Caco-2 (cell line): ENCODE data around the gene RGS6. TPM values are rescaled to one million over a fixed set of nuclear protein-coding genes. Genes with fewer than 3 reads are reported as not detected.

ENCODE experiments used
- BruUV-seq: library from RNA; stranded (reverse); fragments of 400-500 nt; replicated peaks from 2 replicates; lab custom pipeline; 2021; lab: Mats Ljungman, UMichigan
- CTCF ChIA-PET: fragments of 300-600 bp; sonication (Branson Sonifier 250); formaldehyde crosslinking; loops from one replicate; lab custom pipeline; 2022; ENCODE audit warnings: antibody characterized with exemption; lab: Charles Lee
- POLR2A ChIA-PET: fragments of 300-600 bp; sonication (Branson Sonifier 250); formaldehyde crosslinking; loops from one replicate; lab custom pipeline; 2022; ENCODE audit warnings: antibody characterized with exemption; lab: Charles Lee
- DNase-seq, 2 experiments: peaks; one replicate each; pipeline versions ENCODE4 v3.0.0 to v3.0.0-alpha.2; 2020 to 2022
- H3K27me3 ChIP-seq: replicated peaks from 2 replicates; pipeline ENCODE4 v1.6.0; 2011; ENCODE audit warnings: low read length; ENCODE audit not compliant: control insufficient read depth, insufficient read depth
- H3K36me3 ChIP-seq: 2 replicates; pipeline ENCODE4 v1.5.1; 2011; ENCODE audit warnings: low read length; ENCODE audit not compliant: control insufficient read depth, insufficient read depth
- H3K4me1 ChIP-seq: fragments of 250-450 bp; sonication (Bioruptor Pico); 2 replicates; pipeline ENCODE4 v1.5.1; 2020; ENCODE audit warnings: mild to moderate bottlenecking
- H3K4me3 ChIP-seq: 2 replicates; pipeline ENCODE4 v1.5.1; 2011; ENCODE audit warnings: low read depth, mild to moderate bottlenecking, control low read depth, low read length
- H3K9me3 ChIP-seq: fragments of 250-450 bp; sonication (Bioruptor Pico); 2 replicates; pipeline ENCODE4 v1.5.1; 2020; ENCODE audit warnings: mild to moderate bottlenecking, moderate library complexity
- H3K27ac Mint-ChIP-seq: one replicate; pipeline ENCODE4 v1.8.0; 2022; ENCODE audit warnings: mixed read lengths; ENCODE audit not compliant: unreplicated experiment
- H3K27me3 Mint-ChIP-seq: one replicate; pipeline ENCODE4 v1.8.0; 2022; ENCODE audit warnings: mixed read lengths; ENCODE audit not compliant: insufficient read depth, unreplicated experiment
- H3K36me3 Mint-ChIP-seq: one replicate; pipeline ENCODE4 v1.8.0; 2022; ENCODE audit warnings: mild to moderate bottlenecking, mixed read lengths; ENCODE audit not compliant: insufficient read depth, unreplicated experiment
- H3K4me1 Mint-ChIP-seq: one replicate; pipeline ENCODE4 v1.8.0; 2022; ENCODE audit warnings: low read depth, mixed read lengths; ENCODE audit not compliant: unreplicated experiment
- H3K4me3 Mint-ChIP-seq: one replicate; pipeline ENCODE4 v1.8.0; 2022; ENCODE audit warnings: mild to moderate bottlenecking, moderate library complexity, mixed read lengths; ENCODE audit not compliant: unreplicated experiment
- H3K9me3 Mint-ChIP-seq: one replicate; pipeline ENCODE4 v1.8.0; 2022; ENCODE audit warnings: mixed read lengths; ENCODE audit not compliant: unreplicated experiment
- CTCF ChIP-seq, 2 experiments: fragments of 200-600 bp in 1 of 2; IDR thresholded peaks; 1 replicate in 1 of 2; 2 replicates in 1 of 2; pipeline versions ENCODE4 v1.5.1 to v1.8.0; 2011 to 2022; ENCODE audit warnings: antibody characterized with exemption in 1 of 2, control low read depth in 1 of 2, inconsistent platforms in 1 of 2, low read depth in 1 of 2, low read length in 1 of 2, mild to moderate bottlenecking in 1 of 2, moderate library complexity in 1 of 2; ENCODE audit not compliant: insufficient read depth in 1 of 2, severe bottlenecking in 1 of 2, unreplicated experiment in 1 of 2
- intact Hi-C: fragments of 100-400 bp; cut with micrococcal nuclease; formaldehyde crosslinking; loops from one replicate; pipeline ENCODE4 v1.10.0; 2022; ENCODE audit not compliant: unreplicated experiment
- total RNA-seq: library from RNA; stranded (reverse); gene quantifications from 2 replicates; pipeline ENCODE4 v1.2.3, GENCODE V29; 2022

RGS6 gene
- total RNA-seq, 1 experiment from 2014 or later = not detected

GRCh38 chr14:72332046-72332445 is 399.8 kb downstream of the RGS6 start:
- POLR2A ChIA-PET = no interaction called here
- intact Hi-C loops = no loop called here
- Histone ChIP-seq H3K36me3 (no peaks in the 10 kb centered on the region), H3K9me3 (no peaks in the 10 kb centered on the region), H3K4me3 (no peak overlapping the region), H3K27me3 (no peaks in the 10 kb centered on the region), H3K4me1 (no peaks in the 10 kb centered on the region)
- Mint-ChIP-seq H3K36me3 (no peaks in the 10 kb centered on the region), H3K4me3 (no peak overlapping the region), H3K4me1 (no peaks in the 10 kb centered on the region), H3K27me3 (peaks cover 10% of the 10 kb centered on the region), H3K9me3 (no peaks in the 10 kb centered on the region), H3K27ac (no peak overlapping the region)
- no peak for TF ChIP-seq CTCF (IDR thresholded peaks at IDR 0.05; ENCODE audit: insufficient read depth in 1 of 2, low read depth in 1 of 2, low read length in 1 of 2, severe bottlenecking in 1 of 2, unreplicated experiment in 1 of 2)
- BruUV-seq = no TSS peak
- CTCF ChIA-PET = no interaction called here
- no peak for DNase-seq

- Mint-ChIP-seq H3K27ac (no peak overlapping the region), H3K9me3 (no peaks in the 10 kb centered on the region), H3K4me3 (no peak overlapping the region), H3K27me3 (peaks cover 10% of the 10 kb centered on the region), H3K4me1 (no peaks in the 10 kb centered on the region), H3K36me3 (no peaks in the 10 kb centered on the region)
- H3K9me3 ChIP-seq = no peaks in the 10 kb centered on the region
- intact Hi-C loops = no loop called here
- ChIA-PET CTCF (no interaction called here), POLR2A (no interaction called here)
- no peaks in the 10 kb centered on the region for H3K36me3 ChIP-seq
- no peak for DNase-seq
- H3K4me1 ChIP-seq = no peaks in the 10 kb centered on the region
- H3K27me3 ChIP-seq = no peaks in the 10 kb centered on the region
- BruUV-seq = no TSS peak
- TF ChIP-seq CTCF (IDR thresholded peaks at IDR 0.05; ENCODE audit: insufficient read depth in 1 of 2, low read depth in 1 of 2, low read length in 1 of 2, severe bottlenecking in 1 of 2, unreplicated experiment in 1 of 2) = no peak
- H3K4me3 ChIP-seq = no peak overlapping the region
These were observed 400.6 kb downstream of the RGS6 start for GRCh38 chr14:72332871-72333270.

- Histone ChIP-seq H3K27me3 (no peaks in the 10 kb centered on the region), H3K36me3 (no peaks in the 10 kb centered on the region), H3K9me3 (no peaks in the 10 kb centered on the region), H3K4me1 (no peaks in the 10 kb centered on the region), H3K4me3 (no peak overlapping the region)
- Mint-ChIP-seq H3K27me3 (peaks cover 10% of the 10 kb centered on the region), H3K36me3 (no peaks in the 10 kb centered on the region), H3K4me3 (no peak overlapping the region), H3K4me1 (no peaks in the 10 kb centered on the region), H3K9me3 (no peaks in the 10 kb centered on the region), H3K27ac (no peak overlapping the region)
- CTCF ChIA-PET = no interaction called here
- POLR2A ChIA-PET = no interaction called here
- DNase-seq = no peak
- TF ChIP-seq CTCF (IDR thresholded peaks at IDR 0.05; ENCODE audit: insufficient read depth in 1 of 2, low read depth in 1 of 2, low read length in 1 of 2, severe bottlenecking in 1 of 2, unreplicated experiment in 1 of 2) = no peak
- no TSS peak for BruUV-seq
- intact Hi-C loops = no loop called here
These were observed 401.1 kb downstream of the RGS6 start for GRCh38 chr14:72333357-72333756.
